Endothelial cell of umbilical vein (primary cell): Measurements from ENCODE around the gene FARP1. TPM values are rescaled to one million over a fixed set of nuclear protein-coding genes. Genes with fewer than 3 reads are reported as not detected.

Experiments used
- Bru-seq: library from RNA; stranded (reverse); fragments of 400-500 nt; gene quantifications from one replicate; lab custom pipeline; 2021; lab: Mats Ljungman, UMichigan
- BruChase-seq, 2 experiments: library from RNA; stranded (reverse); fragments of 400-500 nt; gene quantifications; one replicate each; lab custom pipeline; 2021; lab: Mats Ljungman, UMichigan
- BruUV-seq: library from RNA; stranded (reverse); fragments of 400-500 nt; replicated peaks from 2 replicates; lab custom pipeline; 2021; lab: Mats Ljungman, UMichigan
- CTCF ChIA-PET: fragments of 300-600, 350-600 bp; sonication (Branson Sonifier 250); formaldehyde crosslinking; loops from one replicate; lab custom pipeline; 2021; ENCODE audit warnings: antibody characterized with exemption, inconsistent platforms; lab: Charles Lee
- POLR2A ChIA-PET: fragments of 300-600, 350-600 bp; sonication (Branson Sonifier 250); formaldehyde crosslinking; loops from one replicate; lab custom pipeline; 2021; ENCODE audit warnings: antibody characterized with exemption, inconsistent platforms; lab: Charles Lee
- DNase-seq: peaks from one replicate; pipeline ENCODE4 v3.0.0-alpha.2; 2011; ENCODE audit warnings: low read depth, low spot score
- FAIRE-seq: peaks from 2 replicates; lab custom pipeline; 2011; peaks lifted over from hg19 to GRCh38; lab: Jason Lieb, UNC
- H2AFZ ChIP-seq: 2 replicates; pipeline ENCODE4 v1.6.0; 2012; ENCODE audit warnings: low read depth, low read length, control low read depth, inconsistent platforms
- H3K27ac ChIP-seq: 2 replicates; pipeline ENCODE4 v1.5.1; 2011; ENCODE audit warnings: low read depth, mild to moderate bottlenecking, control low read depth, low read length, moderate library complexity; ENCODE audit not compliant: insufficient read depth
- H3K27me3 ChIP-seq, 2 experiments: 2 replicates each; pipeline versions ENCODE4 v1.6.0 to v1.6.1; 2011; ENCODE audit warnings: low read length in 2 of 2, mixed read lengths in 1 of 2; ENCODE audit not compliant: control insufficient read depth in 2 of 2, insufficient read depth in 2 of 2
- H3K36me3 ChIP-seq, 2 experiments: 2 replicates in 1 of 2; 3 replicates in 1 of 2; pipeline ENCODE4 v1.5.1; 2011; ENCODE audit warnings: low read length in 2 of 2, mild to moderate bottlenecking in 1 of 2, moderate library complexity in 1 of 2; ENCODE audit not compliant: control insufficient read depth in 2 of 2, insufficient read depth in 2 of 2; ENCODE audit errors: extremely low read depth in 1 of 2
- H3K4me1 ChIP-seq: 3 replicates; pipeline ENCODE4 v1.5.1; 2011; ENCODE audit warnings: mild to moderate bottlenecking, low read length; ENCODE audit not compliant: control insufficient read depth, insufficient read depth; ENCODE audit errors: extremely low read depth
- H3K4me2 ChIP-seq: 2 replicates; pipeline ENCODE4 v1.6.1; 2011; ENCODE audit warnings: low read length, control low read depth, mixed read lengths; ENCODE audit not compliant: insufficient read depth
- H3K4me3 ChIP-seq, 3 experiments: fragments of 200-600 bp in 1 of 3; sonication (generic), shearing (Covaris generic) in 1 of 3; replicated peaks in 1 of 3; 2 replicates each; pipeline ENCODE4 v1.5.1; 2011 to 2016; ENCODE audit warnings: control low read depth in 3 of 3, low read length in 3 of 3, mild to moderate bottlenecking in 2 of 3, inconsistent platforms in 1 of 3, low read depth in 1 of 3, moderate library complexity in 1 of 3; ENCODE audit not compliant: insufficient read depth in 1 of 3
- H3K79me2 ChIP-seq: 2 replicates; pipeline ENCODE4 v1.6.0; 2012; ENCODE audit warnings: low read length, inconsistent platforms; ENCODE audit not compliant: control insufficient read depth, insufficient read depth
- H3K9ac ChIP-seq: replicated peaks from 2 replicates; pipeline ENCODE3; 2011; ENCODE audit warnings: low read length, control low read depth; ENCODE audit not compliant: insufficient read depth; ENCODE audit errors: extremely low read depth
- H3K9me1 ChIP-seq: replicated peaks from 3 replicates; pipeline ENCODE4 v1.6.0; 2011; ENCODE audit warnings: mild to moderate bottlenecking, low read length; ENCODE audit not compliant: control insufficient read depth, insufficient read depth; ENCODE audit errors: extremely low read depth
- H3K9me3 ChIP-seq: replicated peaks from 2 replicates; pipeline ENCODE4 v1.5.1; 2012; ENCODE audit warnings: low read length, inconsistent platforms; ENCODE audit not compliant: control insufficient read depth, insufficient read depth
- H4K20me1 ChIP-seq: replicated peaks from 2 replicates; pipeline ENCODE3; 2011; ENCODE audit warnings: mild to moderate bottlenecking, low read length; ENCODE audit not compliant: control insufficient read depth, insufficient read depth; ENCODE audit errors: extremely low read depth
- EZH2 ChIP-seq: IDR thresholded peaks from 2 replicates; pipeline ENCODE4 v1.6.1; 2012; ENCODE audit warnings: borderline replicate concordance, low read depth, mild to moderate bottlenecking, moderate library complexity, low read length, inconsistent platforms; ENCODE audit not compliant: severe bottlenecking
- FOS ChIP-seq: IDR thresholded peaks from 2 replicates; pipeline ENCODE4 v1.6.1; 2011; ENCODE audit warnings: mild to moderate bottlenecking, low read length, moderate library complexity, borderline replicate concordance; ENCODE audit not compliant: insufficient read depth
- GATA2 ChIP-seq: IDR thresholded peaks from 2 replicates; pipeline ENCODE4 v1.7.0; 2011; ENCODE audit warnings: low read depth, mild to moderate bottlenecking, moderate library complexity, mixed read lengths, low read length; ENCODE audit not compliant: insufficient read length, insufficient read depth
- JUN ChIP-seq: IDR thresholded peaks from 2 replicates; pipeline ENCODE4 v1.6.1; 2011; ENCODE audit warnings: borderline replicate concordance, low read depth; ENCODE audit not compliant: insufficient read length, insufficient read depth
- MYC ChIP-seq: IDR thresholded peaks from one replicate; pipeline ENCODE4 v1.6.1; 2011; ENCODE audit warnings: mild to moderate bottlenecking, low read depth, low read length
- POLR2A ChIP-seq: IDR thresholded peaks from 2 replicates; pipeline ENCODE4 v1.6.1; 2012; ENCODE audit warnings: low read depth, mild to moderate bottlenecking, control low read depth, low read length
- POLR2AphosphoS5 ChIP-seq: IDR thresholded peaks from 2 replicates; pipeline ENCODE4 v1.6.1; 2012; ENCODE audit warnings: low read depth, mild to moderate bottlenecking, control low read depth, low read length, moderate library complexity; ENCODE audit not compliant: insufficient read depth
- dilution Hi-C: fragments of 300-500 bp; cut with MboI; formaldehyde crosslinking; loops from one replicate; pipeline ENCODE4 v1.15.0; 2019; ENCODE audit warnings: low sequenced_read_pairs; ENCODE audit not compliant: extremely low pct_ligation_motif_present
- intact Hi-C: fragments of 100-400 bp; cut with micrococcal nuclease; formaldehyde crosslinking; loops from one replicate; pipeline ENCODE4 v1.10.0; 2022
- long read RNA-seq: library from polyadenylated mRNA; stranded (forward); transcript quantifications from one replicate; pipeline ENCODE4 v2.0.0, GENCODE V29; 2021
- polyA minus RNA-seq, 3 experiments: library from RNA; depleted of rRNA, polyadenylated mRNA; stranded (reverse); fragments of >200 nt; gene quantifications; 1 replicate in 1 of 3; 2 replicates in 2 of 3; pipeline ENCODE4 v1.2.3, GENCODE V29; 2011
- polyA plus RNA-seq, 4 experiments: library from polyadenylated mRNA; depleted of rRNA in 3 of 4; stranded (reverse) in 3 of 4; unstranded in 1 of 4; fragments of >200 nt; gene quantifications; 2 replicates each; pipeline versions ENCODE4 v1.2.1 to v1.2.3, GENCODE V29; 2011 to 2012; ENCODE audit warnings: missing spikeins in 1 of 4
- total RNA-seq: library from RNA; stranded (reverse); gene quantifications from 2 replicates; pipeline ENCODE4 v1.2.3, GENCODE V29; 2021
- TF ChIP-seq, protein P1 (sequence below): IDR thresholded peaks from 2 replicates; pipeline ENCODE4 v1.6.1; 2011; ENCODE audit not compliant: insufficient read depth, insufficient read length
- TF ChIP-seq, protein P2 (sequence below), 2 donors: IDR thresholded peaks; 1 replicate in 1 of 2; 2 replicates in 1 of 2; pipeline ENCODE4 v1.5.1; 2011; ENCODE audit warnings: low read length in 2 of 2, mild to moderate bottlenecking in 2 of 2, moderate library complexity in 2 of 2, control low read depth in 1 of 2, inconsistent platforms in 1 of 2, low read depth in 1 of 2; ENCODE audit not compliant: insufficient read depth in 1 of 2; ENCODE audit errors: extremely low read depth in 1 of 2

FARP1 gene, protein sequence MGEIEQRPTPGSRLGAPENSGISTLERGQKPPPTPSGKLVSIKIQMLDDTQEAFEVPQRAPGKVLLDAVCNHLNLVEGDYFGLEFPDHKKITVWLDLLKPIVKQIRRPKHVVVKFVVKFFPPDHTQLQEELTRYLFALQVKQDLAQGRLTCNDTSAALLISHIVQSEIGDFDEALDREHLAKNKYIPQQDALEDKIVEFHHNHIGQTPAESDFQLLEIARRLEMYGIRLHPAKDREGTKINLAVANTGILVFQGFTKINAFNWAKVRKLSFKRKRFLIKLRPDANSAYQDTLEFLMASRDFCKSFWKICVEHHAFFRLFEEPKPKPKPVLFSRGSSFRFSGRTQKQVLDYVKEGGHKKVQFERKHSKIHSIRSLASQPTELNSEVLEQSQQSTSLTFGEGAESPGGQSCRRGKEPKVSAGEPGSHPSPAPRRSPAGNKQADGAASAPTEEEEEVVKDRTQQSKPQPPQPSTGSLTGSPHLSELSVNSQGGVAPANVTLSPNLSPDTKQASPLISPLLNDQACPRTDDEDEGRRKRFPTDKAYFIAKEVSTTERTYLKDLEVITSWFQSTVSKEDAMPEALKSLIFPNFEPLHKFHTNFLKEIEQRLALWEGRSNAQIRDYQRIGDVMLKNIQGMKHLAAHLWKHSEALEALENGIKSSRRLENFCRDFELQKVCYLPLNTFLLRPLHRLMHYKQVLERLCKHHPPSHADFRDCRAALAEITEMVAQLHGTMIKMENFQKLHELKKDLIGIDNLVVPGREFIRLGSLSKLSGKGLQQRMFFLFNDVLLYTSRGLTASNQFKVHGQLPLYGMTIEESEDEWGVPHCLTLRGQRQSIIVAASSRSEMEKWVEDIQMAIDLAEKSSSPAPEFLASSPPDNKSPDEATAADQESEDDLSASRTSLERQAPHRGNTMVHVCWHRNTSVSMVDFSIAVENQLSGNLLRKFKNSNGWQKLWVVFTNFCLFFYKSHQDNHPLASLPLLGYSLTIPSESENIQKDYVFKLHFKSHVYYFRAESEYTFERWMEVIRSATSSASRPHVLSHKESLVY
- 73.5 and 77.7 TPM in 2 replicates for total RNA-seq
- polyA plus RNA-seq: 15.2 and 19.0 TPM in 2 replicates
- polyA plus RNA-seq (2011; cell fraction: cytosol; rRNA removed): 23.4 and 24.3 TPM in 2 replicates
- polyA plus RNA-seq (2011; cell fraction: nucleus; rRNA removed): 70.9 and 74.8 TPM in 2 replicates
- polyA plus RNA-seq (2012): 49.7 and 52.9 TPM in 2 replicates
- 54.3 and 62.3 TPM in 2 replicates for polyA minus RNA-seq
- not detected for polyA minus RNA-seq (2011; cell fraction: cytosol; rRNA and poly(A)+ RNA removed)
- 103 and 148 TPM in 2 replicates for polyA minus RNA-seq (2011; cell fraction: nucleus; rRNA and poly(A)+ RNA removed)
- Bru-seq, nascent RNA: percentile 75 among the genes with signal in this experiment
- percentile 70 among the genes with signal in this experiment for BruChase-seq, experiment 1, labeled RNA remaining after a 6-hour chase
- percentile 70 among the genes with signal in this experiment for BruChase-seq, experiment 2, labeled RNA remaining after a 2-hour chase
- long read RNA-seq, full-length matches to known transcripts: 39 of 73 reads
- long read RNA-seq, partial matches to known transcripts: 19 of 73 reads
- long read RNA-seq, other reads (novel, unspliced or antisense): 15 of 73 reads

DNA sequence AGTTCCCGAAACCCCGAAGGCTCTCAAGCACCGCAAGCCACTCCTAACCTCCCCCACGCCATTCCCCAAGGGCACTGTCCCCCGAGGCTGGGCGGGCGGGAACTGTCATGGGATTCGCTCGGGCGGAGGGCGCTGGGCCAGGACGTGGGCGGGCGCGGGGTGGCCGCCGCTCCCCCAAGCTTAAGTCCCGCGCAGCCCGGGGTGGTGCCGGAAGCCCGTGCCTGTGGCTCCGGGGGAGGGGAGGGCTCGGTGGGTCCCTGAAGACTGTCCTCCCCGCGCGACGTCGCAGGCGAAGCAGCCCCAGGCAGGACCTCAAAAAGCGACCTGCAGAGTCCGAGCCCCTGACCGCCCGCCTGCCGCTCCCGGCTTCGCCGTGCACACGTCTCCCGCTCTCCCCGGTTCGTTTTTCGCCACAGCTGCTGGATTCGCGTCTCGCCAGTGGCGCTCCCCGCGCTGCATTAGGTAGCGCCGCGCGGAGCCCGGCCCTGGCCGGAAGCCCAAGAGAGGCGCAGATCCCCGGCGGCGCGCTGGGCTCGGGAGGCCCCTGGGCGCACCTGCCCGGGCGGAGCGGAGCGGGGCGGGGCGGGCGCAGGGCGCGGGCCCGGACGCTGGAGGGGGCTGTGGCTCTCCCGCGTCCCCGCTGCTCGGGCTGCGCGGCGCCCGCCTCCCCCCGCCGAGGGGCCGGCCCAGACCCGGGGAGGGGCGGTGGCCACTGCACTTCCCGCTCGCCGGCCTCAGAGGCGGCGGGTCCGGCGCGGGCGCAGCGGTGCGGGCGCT is at the start of gene FARP1:
Gene FARP1 (plus strand): TSS at position 715 of the 777 bp plus-strand sequence. CDS start 70,149 bp downstream, outside the sequence.
- DNase-seq (peak; percentile 55), FAIRE-seq (no peak)
- Histone ChIP-seq H3K4me1 (peaks cover 12% of the 10 kb centered on the region), H3K27ac (peak within 1 kb of the TSS; percentile 30), H3K4me2 (peak within 1 kb of the TSS; percentile 75), H3K9me1 (no peaks in the 10 kb centered on the region), H2AFZ (peak within 1 kb of the TSS; percentile 84), H3K79me2 (peaks cover 29% of the 10 kb centered on the region), H3K36me3 (no peaks in the 10 kb centered on the region), H3K4me3 (peak within 1 kb of the TSS; percentile 76 to 88 (median 81)), H3K9me3 (no peaks in the 10 kb centered on the region), H3K9ac (peak within 1 kb of the TSS; percentile 62), H3K27me3 (peaks cover 7 to 9% of the 10 kb centered on the region in 2 experiments), H4K20me1 (no peaks in the 10 kb centered on the region)
- no TSS peak for BruUV-seq
- intact Hi-C loops: loop anchor here (1.0 to 5.0 kb wide), 7 partner anchors 105 to 530 kb away; no protein-coding TSS in a partner anchor
- no peak for TF ChIP-seq FOS
- TF ChIP-seq, protein P1, sequence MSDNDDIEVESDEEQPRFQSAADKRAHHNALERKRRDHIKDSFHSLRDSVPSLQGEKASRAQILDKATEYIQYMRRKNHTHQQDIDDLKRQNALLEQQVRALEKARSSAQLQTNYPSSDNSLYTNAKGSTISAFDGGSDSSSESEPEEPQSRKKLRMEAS: no peak
- TF ChIP-seq GATA2: no peak
- TF ChIP-seq MYC: no peak
- TF ChIP-seq, protein P2, sequence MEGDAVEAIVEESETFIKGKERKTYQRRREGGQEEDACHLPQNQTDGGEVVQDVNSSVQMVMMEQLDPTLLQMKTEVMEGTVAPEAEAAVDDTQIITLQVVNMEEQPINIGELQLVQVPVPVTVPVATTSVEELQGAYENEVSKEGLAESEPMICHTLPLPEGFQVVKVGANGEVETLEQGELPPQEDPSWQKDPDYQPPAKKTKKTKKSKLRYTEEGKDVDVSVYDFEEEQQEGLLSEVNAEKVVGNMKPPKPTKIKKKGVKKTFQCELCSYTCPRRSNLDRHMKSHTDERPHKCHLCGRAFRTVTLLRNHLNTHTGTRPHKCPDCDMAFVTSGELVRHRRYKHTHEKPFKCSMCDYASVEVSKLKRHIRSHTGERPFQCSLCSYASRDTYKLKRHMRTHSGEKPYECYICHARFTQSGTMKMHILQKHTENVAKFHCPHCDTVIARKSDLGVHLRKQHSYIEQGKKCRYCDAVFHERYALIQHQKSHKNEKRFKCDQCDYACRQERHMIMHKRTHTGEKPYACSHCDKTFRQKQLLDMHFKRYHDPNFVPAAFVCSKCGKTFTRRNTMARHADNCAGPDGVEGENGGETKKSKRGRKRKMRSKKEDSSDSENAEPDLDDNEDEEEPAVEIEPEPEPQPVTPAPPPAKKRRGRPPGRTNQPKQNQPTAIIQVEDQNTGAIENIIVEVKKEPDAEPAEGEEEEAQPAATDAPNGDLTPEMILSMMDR (IDR thresholded peaks at IDR 0.05; ENCODE audit: extremely low read depth in 1 of 2, insufficient read depth in 1 of 2, low read depth in 1 of 2, low read length in 2 of 2): peak; percentile 19 to 32
- no peak for TF ChIP-seq POLR2A
- no peak for TF ChIP-seq JUN
- peak; percentile 60 for TF ChIP-seq POLR2AphosphoS5
- TF ChIP-seq EZH2: no peak
- CTCF ChIA-PET: interaction anchor here (1.5 to 2.2 kb wide), 2 partner anchors 207 to 531 kb away, joined by 3 to 9 read pairs; no protein-coding TSS in a partner anchor
- POLR2A ChIA-PET: no interaction called here
- dilution Hi-C loops: no loop called here
